Adrenal gland (tissue), 5 donors: ENCODE results near the gene ADRA1B.

Source experiments
- POLR2A ChIP-seq, 2 donors: fragments of 450-650 bp; IDR thresholded peaks; one replicate each; pipeline ENCODE4 v1.6.1; 2017; ENCODE audit warnings: antibody characterized with exemption in 2 of 2, mild to moderate bottlenecking in 2 of 2, moderate library complexity in 1 of 2
- TF ChIP-seq, protein P1 (sequence below), 6 experiments: fragments of 450-650 bp in 4 of 6; fragments of 200-600 bp in 2 of 6; sonication (generic) in 1 of 6; IDR thresholded peaks; 1 replicate in 5 of 6; 2 replicates in 1 of 6; pipeline versions ENCODE4 v1.5.1 to v1.8.0; 2016 to 2021; ENCODE audit warnings: antibody characterized with exemption in 6 of 6, mild to moderate bottlenecking in 2 of 6, moderate library complexity in 1 of 6
- donor health status: DM: no; HTN: no; CAD: no.

- TF ChIP-seq POLR2A (IDR thresholded peaks at IDR 0.05), result no peak
- TF ChIP-seq, protein P1, sequence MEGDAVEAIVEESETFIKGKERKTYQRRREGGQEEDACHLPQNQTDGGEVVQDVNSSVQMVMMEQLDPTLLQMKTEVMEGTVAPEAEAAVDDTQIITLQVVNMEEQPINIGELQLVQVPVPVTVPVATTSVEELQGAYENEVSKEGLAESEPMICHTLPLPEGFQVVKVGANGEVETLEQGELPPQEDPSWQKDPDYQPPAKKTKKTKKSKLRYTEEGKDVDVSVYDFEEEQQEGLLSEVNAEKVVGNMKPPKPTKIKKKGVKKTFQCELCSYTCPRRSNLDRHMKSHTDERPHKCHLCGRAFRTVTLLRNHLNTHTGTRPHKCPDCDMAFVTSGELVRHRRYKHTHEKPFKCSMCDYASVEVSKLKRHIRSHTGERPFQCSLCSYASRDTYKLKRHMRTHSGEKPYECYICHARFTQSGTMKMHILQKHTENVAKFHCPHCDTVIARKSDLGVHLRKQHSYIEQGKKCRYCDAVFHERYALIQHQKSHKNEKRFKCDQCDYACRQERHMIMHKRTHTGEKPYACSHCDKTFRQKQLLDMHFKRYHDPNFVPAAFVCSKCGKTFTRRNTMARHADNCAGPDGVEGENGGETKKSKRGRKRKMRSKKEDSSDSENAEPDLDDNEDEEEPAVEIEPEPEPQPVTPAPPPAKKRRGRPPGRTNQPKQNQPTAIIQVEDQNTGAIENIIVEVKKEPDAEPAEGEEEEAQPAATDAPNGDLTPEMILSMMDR (IDR thresholded peaks at IDR 0.05), result no peak
Observed at GRCh38 chr5:159877016-159877415, 39.3 kb upstream of the ADRA1B start.
